Measurements from ENCODE around the gene DIP2C.
"Not testable (repeated sequence)": the region's sequence is repeated elsewhere in the genome, so short reads cannot be mapped to it uniquely, and the experiment has no call there.

DIP2C gene

DNA sequence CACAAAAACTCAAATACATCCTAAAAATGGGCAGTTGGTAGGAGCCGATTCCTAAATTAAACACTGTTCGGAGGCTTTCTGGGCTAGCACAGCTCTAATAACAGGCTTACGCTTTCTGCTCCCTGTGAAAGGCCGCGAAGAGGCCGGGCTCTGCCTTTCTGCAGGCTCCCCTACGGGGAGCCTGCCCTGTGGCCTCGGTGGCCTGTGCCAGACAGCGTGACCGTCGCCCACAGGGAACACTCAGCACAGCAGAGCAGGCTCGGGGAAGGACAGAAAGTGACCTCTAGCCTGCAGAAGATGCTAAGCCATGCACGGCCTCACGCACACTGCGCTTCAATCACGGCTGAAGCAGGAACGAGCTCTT is 64.2 kb downstream of the DIP2C start:
- peak; percentile 18 for DNase-seq

DNA sequence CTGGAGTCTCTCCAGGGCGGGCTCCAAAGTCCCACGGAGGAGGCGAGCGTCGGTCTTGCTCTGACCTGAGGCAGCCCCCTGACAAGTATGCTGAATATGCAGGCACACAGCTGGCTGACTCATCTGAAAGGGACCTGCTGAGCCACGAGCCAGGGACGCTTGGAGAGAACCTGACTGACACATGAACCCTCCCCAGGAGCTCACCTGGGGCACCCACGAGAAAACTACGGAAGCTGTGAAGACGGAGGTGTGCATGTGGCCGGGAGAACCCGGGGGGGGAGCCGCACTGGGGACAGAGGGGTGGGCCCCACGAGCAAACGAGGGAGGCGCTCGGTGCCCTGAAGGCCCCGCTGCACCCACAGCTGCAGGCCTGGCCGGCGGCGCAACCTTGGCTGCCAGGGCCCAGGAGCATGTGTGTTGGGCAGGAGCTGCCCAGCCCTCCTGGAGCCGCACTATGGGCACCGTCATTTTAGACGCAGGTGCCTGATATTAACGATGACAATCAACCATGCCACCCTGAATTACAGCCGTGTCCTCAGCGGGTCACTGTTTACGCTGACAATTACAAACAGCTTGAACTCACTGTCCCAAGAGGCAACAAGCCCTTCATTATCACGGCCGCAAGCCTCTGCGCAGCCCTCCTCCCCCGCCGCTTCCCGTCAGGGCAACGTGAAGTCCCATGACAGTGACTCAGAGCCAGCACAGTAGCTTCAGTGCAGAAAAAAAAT is 64.7 kb downstream of the DIP2C start:
- peak; percentile 59 for DNase-seq

DNA sequence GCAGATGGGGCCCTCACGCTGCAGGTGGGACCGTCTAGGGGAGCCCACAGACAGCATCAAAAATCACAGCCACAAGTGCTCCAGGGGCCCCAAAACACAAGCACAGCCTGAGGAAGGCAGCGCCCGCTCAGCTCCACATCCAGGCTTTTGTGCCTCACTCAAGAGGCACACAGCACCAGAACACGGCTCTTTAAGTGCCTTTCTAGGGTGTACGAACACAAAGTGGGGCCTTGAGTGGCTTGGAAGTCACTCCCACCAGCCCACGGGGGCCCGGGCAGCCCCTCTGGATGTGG is 65.2 kb downstream of the DIP2C start:
- DNase-seq = no peak

DNA sequence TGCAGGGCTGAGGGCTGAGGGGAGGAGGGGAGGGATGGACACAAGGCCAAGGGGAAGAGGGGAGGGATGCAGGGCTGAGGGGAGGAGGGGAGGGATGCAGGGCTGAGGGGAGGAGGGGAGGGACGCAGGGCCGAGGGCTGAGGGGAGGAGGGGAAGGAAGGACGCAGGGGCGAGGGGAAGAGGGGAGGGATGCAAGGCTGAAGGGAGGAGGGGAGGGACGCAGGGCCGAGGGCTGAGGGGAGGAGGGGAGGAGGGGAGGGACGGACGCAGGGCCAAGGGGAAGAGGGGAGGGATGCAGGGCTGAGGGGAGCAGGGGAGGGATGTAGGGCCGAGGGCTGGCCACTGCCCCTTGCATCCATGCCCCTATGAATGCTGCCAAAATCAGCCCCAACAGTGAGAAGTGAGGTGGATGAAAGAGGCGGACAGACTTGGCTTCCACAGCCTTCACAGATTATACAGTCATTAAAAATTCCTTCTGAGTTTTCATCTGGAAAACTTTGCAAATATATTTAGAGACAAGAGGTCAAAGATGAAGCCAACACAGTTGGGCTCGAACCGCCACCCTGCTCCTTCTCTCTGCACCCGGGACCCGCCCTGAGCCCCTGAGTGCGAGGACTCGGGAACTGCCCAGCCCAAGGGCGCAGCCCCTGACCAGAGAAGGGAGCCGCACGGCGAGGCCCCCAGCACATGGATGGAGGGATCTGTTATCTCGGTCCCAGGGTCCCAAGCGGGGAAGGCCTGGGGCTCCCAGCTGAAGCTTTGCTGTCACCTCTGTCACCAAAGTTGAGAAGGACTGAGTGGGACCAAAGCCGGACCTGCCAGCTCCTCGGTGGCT is 65.8 kb downstream of the DIP2C start:
- no peak for DNase-seq

DNA sequence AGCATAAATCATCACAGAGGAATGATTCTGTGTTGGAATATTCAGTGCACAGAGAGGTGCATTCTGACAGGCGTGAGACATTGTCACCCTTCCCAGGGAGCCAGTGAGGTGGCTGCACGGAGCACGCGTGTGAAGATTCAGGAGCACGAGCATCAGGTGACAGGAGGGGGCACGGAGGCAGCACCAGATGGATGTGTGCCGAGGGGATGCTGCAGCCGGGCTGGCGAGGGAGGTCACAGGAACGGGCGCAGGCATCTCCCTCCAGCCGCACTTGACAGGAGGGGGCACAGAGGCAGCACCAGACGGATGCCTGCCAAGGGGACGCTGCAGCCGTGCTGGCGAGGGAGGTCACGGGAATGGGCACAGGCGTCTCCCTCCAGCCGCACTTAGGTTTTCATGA is 66.5 kb downstream of the DIP2C start:
- DNase-seq = no peak

DNA sequence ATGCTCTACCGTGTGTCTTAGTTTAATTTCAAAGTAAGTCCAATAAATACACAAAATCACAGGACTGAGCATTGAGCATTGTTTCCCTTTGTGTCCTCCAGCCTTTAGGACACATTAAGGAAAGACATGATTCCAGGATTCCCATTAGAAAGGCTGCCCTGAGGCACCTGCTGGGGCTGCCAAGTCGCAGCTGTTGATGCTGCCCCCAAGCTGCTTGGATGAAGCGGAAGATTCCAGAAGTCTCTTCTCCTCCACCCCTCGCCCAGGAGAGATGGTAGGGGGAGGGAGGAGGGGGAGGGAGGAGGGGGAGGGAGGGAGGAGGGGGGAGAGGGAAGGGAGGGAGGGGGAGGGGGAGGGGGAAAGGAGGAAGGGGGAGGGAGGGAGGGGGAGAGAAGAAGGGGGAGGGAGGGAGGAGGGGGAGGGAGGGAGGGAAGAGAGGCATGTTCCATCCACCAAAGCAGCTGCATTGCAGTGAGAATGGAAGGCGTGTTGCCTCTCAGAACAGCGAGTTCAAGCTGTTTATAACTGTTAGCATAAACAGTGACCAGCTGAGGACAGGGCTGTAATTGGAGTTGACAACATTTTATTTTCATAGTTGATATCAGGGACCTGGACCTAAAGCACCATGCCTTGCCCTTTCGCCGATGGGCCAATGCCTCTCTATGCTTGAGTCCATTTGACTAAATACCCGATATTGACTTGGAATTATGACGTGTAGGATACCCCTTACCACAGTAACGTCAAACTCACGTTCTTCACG is 67.3 kb downstream of the DIP2C start:
- DNase-seq = no peak

DNA sequence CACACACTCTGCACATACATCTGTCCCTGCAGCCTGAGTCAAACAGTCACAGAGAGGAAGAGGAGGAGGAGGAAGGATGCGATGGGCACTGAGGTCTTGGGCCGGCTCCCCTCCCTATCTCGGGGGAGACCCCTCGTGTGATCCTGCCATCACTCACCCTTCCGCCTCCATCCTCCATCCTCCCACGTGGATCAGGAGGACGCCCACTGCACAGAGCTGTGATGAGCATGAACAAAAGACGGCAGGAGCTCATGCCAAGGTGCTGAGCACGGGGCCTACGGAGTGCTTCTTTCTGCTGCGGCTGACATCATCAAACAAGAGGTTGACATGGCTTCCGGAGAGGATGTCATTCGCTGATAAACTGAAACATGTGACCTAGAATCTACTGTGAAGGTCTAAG is 68.0 kb downstream of the DIP2C start:
- DNase-seq = no peak

DNA sequence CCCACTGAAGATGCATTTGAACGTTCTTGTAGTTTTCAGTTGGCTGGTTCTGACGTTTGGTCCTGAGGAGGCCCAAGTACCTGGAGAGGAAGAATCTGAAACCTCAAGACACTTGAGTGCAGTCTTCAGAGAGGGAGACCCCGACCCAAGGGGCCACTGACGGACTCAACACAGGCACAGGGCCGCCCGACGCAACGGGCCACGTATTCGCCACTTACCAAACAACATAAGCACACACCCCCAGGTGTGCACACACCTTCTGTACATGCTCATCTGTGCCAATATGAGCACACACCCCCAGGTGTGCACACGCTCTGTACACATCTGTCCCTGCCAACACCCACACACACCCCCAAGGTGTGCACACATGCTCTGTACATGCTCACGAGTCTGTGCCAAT is 68.5 kb downstream of the DIP2C start:
- DNase-seq = no peak

DNA sequence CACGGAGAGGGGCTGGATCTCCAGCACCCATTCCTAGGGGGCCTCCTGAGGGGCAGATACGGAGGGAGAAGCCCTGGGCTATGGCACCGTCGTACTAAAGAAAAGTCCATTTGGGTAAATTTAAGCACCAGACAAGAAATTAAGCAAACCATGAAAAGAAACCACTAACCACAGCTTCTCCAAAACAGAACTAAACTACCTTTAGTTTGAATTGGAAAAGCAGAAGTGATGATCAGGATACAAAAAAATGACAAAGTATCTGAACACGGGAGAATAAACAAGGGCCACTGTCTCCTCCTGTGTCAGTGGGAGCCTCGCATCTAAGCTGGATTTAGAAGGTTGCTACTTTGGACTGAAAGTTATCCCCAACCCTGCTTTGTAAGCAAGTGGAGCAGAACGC is 69.1 kb downstream of the DIP2C start:
- DNase-seq = peak; percentile 16

DNA sequence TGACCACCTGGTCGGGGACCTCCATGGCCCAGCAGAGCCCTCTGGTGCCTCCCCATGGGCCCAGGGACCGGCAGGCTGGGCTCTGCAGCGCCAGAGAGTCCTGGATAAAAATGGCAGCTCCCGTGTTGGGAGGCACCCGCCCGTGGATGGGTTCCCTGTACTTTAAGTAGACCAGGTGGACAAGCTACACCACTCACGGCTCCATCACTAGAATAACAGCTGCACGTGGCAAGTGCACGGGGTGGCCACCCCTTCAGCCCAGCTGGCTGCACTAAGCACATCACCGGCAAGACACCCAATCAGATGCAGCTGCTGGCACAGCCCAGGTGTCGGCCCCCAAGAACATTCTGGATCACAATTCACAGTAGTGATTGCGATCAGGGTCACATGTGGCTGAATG is 69.8 kb downstream of the DIP2C start:
- no peak for DNase-seq

DNA sequence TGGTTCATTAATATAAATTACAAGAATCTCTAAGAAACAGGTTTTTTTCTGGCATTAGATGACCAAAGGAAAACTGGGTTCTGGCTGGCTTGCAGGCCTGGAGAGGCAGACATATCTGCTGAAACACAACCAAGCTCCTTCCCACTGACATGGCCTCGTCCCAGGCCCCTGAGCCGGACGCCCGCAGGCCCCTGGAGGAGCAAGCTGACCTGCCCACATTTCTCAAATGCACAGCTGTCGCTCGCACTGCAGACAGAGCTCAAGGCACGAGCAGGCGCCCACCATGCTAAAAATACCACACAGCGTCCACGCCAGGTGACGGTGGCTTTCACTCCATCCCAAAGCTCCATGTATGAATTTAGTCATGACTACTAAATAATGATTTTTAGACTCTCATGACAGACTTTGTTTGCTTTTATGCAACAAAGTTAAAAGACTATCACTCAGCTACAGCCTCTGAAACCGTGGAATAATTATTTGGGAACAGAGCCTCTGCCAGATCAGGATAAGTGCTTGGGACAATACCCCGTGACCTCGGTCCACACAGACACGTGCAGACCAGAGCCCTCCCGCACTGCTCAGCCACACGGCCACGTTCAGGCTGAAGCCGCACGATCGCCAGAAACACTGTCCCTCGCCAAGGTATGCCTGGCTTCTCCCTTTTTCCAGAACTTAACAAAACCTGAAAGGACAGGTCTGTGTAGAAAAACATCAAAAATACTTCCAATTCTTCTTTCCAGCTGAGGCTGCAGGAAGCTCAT is 71.1 kb downstream of the DIP2C start:
- DNase-seq = no peak

DNA sequence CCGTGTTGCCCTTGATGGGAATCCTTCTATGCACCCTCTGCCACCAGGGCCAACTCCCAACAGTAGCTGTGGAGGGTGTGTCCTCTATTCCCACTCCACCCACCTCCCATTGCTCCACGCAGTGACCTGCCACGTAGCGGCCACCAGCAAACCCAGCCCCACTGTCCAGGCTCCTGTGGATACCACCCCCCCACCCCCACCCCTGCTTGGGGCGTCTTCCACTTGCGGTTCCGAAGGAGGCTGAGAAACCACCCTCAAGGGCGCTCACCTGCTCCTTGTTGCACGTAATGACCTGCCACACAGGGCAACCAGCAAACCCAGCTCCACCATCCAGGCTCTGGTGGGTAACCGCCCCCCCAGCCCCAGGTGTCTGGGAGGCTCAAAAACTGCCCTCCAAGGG is 72.0 kb downstream of the DIP2C start:
- no peak for DNase-seq

DNA sequence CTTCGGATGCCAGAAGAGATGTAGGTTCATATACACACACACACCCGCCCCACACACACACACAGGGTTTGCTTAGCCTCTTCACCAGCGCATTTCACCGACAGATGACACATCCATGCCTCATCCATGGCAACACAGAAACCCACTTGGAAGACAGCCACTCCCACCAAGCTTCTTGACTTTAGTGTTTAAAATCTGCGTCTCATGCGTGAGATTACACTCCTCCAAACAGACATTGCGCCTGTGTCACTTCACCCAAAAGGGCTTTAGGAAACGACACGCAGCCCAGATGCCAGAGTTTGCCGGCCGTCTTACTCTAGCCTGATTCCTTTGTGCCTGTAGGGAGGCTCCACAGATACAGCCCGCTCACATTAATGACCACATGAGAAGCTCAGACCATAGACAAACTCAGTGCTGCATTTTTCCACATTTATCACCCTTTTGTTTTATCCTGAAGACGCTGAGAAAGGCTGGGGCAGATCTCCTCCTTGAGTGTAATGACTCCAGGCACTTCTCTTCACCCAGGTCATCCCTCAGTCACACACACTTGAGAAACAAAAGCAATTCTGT is 73.8 kb downstream of the DIP2C start:
- DNase-seq = no peak

DNA sequence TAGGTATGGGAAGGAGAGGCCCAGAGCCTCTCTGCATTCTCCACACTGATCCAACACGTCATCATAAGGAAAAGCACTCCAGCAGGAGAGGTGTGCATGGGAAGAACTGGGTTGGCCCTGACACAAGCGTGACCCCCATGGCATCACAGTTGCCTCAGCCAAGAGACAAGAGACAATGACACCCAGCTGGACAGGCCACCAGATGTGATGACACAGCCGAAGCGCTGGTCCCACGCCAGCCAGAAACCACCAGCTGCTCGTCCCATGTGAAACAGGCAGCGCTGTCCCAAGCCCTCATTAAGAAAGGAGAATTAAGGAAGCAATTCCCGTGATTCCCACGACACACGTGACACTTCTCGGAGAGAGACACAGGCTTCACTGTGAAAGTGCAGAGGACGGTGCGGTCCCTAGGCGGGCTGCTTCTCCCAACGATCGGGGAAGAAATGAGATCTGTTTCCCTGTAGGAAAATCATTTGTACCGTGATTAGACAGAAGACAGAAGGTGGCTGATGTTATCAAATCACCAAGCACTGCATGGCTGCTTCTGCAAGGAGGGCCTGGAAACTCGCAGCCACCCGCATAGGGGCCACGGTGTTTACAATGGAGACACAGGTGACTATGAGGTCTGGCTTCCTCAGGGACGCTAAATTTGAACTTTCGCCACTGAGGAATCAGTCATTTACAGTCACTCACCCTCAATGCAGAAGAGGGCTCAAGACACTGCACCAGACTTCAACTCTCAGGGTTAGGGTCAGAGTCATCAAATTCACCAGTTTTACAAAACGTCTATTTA is 74.5 kb downstream of the DIP2C start:
- DNase-seq = no peak

DNA sequence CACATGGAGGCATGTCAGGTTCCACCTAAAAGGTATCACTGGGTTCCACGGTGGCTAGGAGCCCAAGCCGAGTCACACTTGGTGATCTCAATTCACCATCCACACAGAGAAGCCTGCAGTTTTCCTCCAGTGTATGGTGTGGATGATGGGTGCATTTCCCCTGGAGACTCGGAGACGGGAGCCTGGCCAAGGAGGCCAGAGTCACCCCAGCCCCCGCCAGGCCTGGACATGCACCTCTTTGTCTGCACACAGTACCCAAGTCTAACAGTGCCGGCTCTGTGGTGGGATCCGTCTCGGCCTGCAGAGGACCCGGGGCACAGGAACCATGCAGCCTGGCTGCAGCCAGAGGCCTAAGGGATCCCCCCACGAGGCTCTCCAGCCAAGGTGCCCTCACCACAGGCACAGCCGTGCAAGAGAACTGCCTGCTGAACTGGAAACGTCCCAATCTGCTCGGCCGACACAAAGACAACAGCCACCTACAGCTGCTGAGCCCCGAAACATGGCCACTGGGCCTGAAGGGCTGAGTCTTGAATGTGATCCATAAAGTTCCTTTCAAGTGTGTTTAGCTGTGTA is 75.2 kb downstream of the DIP2C start:
- DNase-seq = no peak

DNA sequence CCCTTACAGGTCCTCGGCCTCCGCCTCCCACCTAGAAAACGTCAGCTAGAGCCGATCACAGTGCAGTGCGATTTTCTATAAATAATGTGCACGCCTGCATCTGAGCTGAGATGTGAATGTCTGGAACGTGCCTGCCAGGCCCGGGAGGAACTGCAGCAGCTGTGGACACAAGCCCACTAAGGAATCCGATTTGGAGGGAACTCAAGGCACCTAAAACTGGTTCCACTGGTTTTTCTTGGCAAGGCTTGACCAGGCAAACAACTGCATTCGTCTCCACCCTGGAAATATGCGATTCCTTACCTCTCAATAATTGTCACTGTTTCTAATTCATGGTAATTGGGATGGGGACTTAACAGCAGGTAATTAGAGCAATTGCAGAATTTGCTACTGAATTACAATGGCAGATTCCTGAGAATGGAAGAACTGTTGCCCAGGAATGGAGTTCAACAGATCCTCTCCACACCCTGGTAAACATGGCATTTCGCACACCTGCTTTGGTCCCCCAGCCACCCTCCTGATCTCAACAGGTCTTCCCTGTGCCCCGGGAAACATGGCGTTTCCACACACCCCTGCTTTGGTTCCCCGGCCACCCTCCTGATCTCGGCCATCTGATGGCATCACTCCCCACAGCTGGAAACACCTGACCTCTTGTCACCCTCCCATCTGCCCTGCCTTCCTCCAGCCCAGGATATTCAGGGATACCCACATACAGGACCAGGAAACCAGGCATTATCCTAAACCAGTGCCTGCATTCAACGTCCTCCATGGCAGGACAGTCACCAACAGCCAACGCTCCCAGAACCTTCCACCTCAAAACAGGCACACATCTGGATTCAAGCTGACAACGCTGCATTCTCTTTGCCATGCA is 76.0 kb downstream of the DIP2C start:
- no peak for DNase-seq

DNA sequence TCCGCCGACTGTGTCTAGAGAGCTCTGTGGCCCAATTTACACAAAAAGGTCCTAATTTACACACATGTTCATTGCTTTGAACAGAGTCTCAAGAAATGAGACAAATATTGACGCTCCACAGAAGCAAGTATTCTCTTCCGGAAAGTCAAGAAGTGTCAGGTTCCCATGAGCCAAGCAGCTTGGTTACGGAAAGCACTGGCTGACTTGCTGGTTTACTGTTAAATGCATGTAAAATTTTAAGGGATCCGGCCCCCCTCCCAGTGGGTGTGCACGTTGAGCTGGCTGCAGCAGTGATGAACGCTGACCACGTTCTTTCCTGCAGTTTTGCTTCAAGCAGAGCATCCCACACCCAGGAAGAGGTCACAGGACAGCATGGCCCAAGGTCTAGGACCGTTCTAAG is 76.8 kb downstream of the DIP2C start:
- DNase-seq = no peak

DNA sequence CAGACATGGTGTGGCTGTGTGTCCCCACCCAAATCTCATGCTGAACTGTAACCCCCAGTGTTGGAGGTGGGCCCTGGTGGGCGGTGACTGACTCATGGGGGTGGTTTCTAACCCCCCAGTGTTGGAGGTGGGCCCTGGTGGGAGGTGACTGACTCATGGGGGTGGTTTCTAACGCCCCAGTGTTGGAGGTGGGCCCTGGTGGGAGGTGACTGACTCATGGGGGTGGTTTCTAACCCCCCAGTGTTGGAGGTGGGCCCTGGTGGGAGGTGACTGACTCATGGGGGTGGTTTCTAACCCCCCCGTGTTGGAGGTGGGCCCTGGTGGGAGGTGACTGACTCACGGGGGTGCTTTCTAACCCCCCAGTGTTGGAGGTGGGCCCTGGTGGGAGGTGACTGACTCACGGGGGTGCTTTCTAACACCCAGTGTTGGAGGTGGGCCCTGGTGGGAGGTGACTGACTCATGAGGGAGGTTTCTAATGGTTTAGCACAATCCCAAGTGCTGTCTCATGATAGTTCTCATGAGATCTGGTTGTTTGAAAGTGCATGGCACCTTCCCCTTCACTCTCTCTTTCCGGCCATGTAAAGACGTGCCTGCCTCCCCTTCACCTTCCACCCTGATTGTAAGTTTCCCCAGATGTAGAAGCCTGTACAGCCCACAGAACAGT is 78.7 kb downstream of the DIP2C start:
- DNase-seq = not testable (repeated sequence)

DNA sequence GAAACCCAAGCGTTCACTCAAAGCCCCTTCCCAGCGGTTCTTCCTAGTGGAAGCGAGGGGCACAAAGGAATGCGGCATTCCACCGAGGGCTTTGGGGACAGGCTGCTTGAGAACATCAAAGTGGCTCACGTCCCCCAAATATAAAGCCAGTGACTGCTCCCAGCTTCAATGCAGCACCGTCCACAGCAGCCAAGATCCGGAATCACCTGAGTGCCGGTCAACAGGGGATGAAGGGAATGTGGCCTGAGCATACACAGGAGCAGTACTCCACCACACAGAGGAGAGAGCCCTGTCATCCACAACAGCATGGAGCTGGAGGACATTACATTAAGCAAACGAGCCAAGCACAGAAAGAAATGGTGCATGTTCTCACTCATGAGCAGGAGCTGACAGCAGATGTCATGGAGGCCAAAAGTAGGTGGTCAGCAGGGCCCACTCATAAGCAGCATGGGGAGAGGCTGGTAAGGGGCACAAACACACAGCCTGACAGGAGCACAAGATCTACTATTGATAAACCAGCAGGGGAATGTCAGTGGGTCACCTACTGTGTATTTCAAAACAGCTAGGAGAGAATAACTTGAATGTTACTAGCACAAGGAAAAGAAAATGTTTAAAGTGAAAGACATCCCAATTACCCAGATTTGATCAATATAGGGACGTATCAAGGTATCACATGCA is 79.5 kb downstream of the DIP2C start:
- DNase-seq = no peak

DNA sequence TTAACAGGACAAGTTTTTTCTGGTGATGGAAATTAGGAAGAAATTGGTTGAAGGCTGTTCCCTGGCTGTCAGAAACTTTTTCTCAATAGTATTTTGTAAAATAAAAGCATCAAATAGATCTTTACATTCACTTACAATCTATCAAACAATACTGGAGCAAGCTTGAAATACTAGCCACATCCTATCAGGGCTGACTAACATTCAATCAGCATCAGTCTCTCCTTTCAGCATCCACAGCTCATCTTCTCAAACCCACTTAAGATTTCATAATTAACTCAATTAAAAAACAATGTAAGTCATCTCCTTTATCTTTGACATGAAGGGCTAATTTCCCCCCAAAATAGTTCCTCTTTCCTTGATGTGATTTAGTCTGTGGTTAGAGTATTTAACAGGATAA is 80.2 kb downstream of the DIP2C start:
- DNase-seq = no peak
